DMS79 treated with DMSO at 0.1 percent for 48 hours (cell line): ENCODE data around the gene PPP1R9B.
A peak's percentile ranks its signal among the peaks of the same experiment; 100 is the strongest.

ENCODE experiments used
- DNase-seq: peaks from one replicate; lab custom pipeline; 2025; lab: John Stamatoyannopoulos, UW

Gene PPP1R9B

GRCh38 chr17:50141026-50141744 is 9.3 kb downstream of the PPP1R9B start:
- no peak for DNase-seq

- DNase-seq, result peak; percentile 14
Measured at GRCh38 chr17:50139950-50140885, 10.3 kb downstream of the PPP1R9B start.

- no peak for DNase-seq
Measured at GRCh38 chr17:50139185-50139783, 11.2 kb downstream of the PPP1R9B start.

DNA sequence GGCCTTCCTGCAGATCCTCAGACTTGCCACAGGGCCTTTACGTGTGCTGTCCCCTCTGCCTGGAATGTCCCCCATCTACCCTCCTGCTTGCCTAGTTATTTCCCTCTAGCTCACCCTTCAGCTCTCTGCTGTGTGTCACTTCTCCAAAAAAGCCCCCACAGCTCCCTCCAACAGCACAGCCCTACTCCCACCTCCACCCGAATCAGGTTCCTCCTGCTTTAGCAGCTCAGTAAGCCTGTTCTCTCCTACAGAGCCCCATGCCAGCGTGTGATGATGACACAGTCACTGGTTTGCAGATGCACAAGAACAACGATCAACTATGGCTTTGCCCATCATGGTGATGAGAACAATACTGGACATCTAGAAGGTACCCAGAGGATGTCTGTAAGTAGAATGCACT is 13.4 kb downstream of the PPP1R9B start:
- no peak for DNase-seq

GRCh38 chr17:50136096-50136687 is 14.3 kb downstream of the PPP1R9B start:
- no peak for DNase-seq

- no peak for DNase-seq
Measured at GRCh38 chr17:50135316-50136095, 15.0 kb downstream of the PPP1R9B start.

GRCh38 chr17:50134206-50135110 is 16.0 kb downstream of the PPP1R9B start:
- no peak for DNase-seq

DNA sequence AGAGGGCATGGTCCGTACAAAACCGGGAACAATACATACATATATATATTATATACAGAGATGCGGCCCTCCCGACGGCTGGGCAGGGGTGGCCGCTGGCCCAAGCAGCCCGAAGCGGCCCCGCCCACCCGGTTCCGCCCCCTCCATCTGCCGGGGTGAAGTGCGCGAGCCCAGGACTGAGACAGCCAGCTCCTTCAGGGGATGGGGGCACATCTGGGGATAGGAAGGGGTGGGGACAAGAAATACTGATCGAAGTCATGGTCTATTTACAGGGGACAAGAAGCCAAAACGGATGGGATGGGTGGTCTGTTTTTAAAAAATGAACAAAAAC is 16.7 kb downstream of the PPP1R9B start:
- DNase-seq, result no peak

DNA sequence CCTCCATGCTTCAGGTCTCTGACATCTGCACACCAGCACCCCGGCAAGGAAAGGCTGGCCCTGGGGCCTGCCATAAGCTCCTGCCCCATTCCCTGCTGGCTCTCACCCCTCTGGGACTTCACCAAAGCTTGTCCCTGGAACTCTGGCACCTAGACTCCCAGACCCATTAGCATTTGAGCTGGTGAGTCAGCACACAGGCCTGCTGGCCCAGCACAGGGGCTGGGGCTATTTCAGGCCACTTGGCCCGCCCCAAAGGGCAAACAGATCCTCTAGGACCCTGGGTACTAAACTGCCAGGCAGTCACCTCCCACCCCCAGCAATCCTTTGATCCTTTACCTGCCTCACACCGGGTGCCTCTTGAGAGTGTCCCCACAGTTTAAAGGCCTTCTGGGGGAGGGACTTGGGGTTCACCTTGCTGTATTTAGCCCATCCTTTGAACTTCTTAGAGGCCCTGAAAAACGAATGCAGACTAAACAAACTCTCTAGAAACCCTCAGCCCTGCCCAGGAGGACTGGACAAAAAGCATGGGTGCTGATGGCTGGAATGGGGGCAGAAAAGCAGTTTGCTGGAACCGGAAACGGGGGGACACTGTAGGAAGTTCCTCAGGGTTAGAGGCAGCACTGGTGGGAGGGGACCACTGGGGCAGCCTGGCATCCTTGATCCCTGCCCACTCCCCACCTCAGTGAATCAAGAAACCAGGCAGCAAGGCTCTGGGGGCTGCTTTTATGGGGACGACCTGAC is 17.3 kb downstream of the PPP1R9B start:
- DNase-seq, result no peak

DNA sequence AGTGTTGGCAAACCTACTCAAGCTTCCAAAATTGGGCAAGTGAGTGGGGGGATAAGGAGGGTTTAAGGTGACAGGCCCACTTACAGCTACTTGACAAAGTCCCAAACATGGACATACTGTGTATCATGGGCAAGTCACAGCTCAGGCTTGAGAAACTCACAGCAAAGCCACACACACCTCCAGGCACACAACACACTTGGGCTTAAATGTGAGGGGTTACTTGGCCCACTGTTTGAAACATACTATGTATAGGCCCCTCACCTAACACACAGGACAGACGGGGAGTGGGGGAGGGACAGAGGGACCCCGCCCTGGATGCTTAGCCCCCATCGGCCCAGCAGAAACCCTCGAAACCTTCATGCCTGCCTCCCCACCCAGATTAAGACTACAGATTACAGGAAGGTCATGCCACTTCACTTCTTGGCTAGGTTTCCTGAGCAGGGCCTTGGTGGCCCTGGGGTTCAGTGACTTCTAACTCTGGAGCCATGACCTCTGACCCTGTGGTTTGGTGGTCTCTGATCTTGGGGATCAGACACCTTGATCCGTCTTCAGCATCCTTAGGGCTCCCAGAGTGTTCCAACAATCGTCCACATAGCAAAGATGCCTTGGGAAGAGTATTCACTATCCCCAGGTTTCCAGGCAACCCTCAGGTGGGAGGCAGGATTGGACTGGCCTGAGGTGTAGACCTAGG is 18.2 kb downstream of the PPP1R9B start:
- DNase-seq, result no peak

DNA sequence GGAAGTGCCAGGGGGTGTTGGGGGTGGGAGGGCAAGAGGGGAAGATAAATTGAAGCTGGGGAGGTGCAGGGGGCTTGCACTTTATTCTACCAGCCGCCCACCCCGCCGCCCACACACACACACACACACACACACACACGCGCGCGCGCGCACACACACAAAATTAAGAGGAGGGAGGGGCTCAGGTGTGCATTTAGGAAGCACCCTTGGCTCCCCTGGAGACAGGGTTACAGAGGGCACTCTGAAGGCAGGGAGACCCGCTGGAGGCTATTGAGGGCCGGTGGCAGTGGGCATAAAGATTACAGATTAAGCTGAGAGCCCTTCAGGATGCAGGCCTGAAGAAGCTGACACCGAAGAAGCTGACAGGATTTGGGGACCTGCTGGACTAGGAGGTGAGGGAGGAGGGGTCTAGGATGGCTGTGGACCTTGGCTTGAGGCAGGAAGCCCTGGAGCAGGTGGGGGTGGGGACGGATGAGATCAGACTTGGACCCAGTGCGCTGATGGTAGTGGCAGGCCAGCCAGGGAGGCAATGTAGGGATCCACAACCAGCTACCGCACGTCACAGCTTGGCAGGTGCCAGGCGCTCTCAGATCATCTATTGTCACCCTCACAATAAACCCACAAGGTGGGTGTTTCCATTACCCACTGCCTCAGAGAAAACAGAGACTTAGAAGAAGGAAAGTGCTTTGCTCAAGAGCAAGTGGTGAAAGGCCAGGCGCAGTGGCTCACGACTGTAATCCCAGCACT is 19.7 kb downstream of the PPP1R9B start:
- peak; percentile 24 for DNase-seq

GRCh38 chr17:50129728-50130558 is 20.5 kb downstream of the PPP1R9B start, which contains the start of gene SAMD14:
Gene SAMD14, minus strand, starts transcription at chr17:50130160. Its CDS starts 5,201 bp downstream, at chr17:50124959.
- peak; percentile 9 for DNase-seq

GRCh38 chr17:50129353-50129727 is 21.1 kb downstream of the PPP1R9B start:
- DNase-seq, result no peak

DNA sequence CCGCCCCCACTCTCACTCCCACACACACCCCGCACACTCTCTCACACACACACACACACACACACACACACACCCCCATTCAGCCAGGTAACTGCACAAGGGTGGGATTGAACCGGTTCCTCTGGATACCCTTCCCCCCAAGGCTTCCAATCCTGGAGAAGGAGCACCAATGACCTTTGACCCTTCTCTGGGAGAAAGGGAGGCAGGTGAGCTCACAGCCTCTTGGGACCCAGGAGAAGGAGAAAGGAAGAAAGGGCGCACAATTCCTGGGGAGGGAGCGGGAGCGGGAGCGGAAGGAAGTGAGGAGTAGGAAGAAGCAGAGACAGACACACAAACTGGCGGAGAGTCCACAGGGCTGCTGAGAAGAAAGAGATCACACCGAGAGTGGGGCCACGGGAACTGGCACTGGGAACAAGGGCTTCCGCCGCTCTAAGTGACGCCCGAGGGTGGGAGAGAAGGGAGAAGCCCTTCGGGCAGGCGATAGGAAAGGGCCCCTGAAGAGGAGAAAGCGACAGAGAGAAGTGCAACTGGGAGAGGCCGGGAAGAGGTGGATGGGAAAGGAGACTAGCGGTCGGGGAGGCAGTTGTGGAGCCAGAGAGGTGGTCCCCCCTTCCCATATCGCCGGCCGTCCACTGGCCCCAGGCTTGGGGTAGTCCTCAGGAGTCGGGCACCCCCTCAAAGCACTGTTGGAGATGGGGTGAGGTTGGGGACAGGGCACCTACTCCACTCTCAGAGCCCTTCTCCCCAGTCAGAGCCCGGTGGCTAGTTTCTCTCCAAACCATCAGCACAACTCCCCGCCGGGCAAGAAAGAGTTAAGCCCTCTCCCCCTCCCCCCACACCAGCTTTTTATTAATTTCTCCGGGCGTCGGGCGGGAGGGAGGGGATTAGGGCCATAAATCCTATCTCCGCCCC is 21.8 kb downstream of the PPP1R9B start:
- DNase-seq, result no peak

- DNase-seq, result no peak
Measured at GRCh38 chr17:50127697-50128361, 22.6 kb downstream of the PPP1R9B start.

- DNase-seq, result no peak
Measured at GRCh38 chr17:50125420-50125997, 25.0 kb downstream of the PPP1R9B start.
